HG03520 (cell line): ENCODE data around the gene PILRA.
A peak's percentile ranks its signal among the peaks of the same experiment; 100 is the strongest.
"Not testable (repeated sequence)": the region's sequence is repeated elsewhere in the genome, so short reads cannot be mapped to it uniquely, and the experiment has no call there.

ENCODE experiments used
- ATAC-seq: cut with Tn5 transposase; IDR thresholded peaks from one replicate; pipeline ENCODE4 v1.9.1; 2021; ENCODE audit warnings: mild to moderate bottlenecking, moderate library complexity; ENCODE audit not compliant: unreplicated experiment

Gene PILRA

GRCh38 chr7:100357131-100357561 is 16.1 kb upstream of the PILRA start:
- ATAC-seq = no peak

DNA sequence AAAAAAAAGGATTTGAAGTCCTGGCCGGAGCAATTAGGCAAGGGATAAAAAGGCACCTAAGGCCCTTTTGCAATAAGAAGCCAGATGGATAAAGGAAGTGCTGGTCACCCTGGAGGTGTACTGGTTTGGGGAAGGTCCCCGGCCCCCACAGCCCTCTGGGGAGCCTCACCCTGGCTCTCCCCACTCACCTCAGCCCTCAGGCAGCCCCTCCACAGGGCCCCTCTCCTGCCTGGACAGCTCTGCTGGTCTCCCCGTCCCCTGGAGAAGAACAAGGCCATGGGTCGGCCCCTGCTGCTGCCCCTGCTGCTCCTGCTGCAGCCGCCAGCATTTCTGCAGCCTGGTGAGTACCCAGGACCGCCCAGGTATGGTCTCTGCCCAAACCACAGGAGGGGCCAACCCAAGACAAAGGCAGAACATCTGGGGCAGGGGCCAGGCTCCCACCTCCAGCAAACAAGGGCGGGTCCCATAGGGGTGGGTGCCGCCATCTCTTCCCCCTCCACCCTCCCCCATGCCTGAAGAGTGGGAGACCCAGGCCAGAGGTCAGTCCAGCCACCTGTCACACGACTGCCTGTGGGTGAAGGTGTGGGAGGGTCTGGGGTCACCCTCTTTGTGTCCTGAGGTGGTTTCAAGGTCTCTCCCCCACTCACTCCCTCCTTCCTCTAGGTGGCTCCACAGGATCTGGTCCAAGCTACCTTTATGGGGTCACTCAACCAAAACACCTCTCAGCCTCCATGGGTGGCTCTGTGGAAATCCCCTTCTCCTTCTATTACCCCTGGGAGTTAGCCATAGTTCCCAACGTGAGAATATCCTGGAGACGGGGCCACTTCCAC is 15.0 kb upstream of the PILRA start, which contains the start of gene PILRB:
Gene PILRB, plus strand, starts transcription at position 91 of the 830 bp plus-strand sequence. Its CDS starts 186 bp downstream, at position 277.
- no peak for ATAC-seq

- ATAC-seq = no peak
Measured at GRCh38 chr7:100358857-100359212, 14.5 kb upstream of the PILRA start.

GRCh38 chr7:100360135-100360854 is 13.0 kb upstream of the PILRA start:
- no peak for ATAC-seq

DNA sequence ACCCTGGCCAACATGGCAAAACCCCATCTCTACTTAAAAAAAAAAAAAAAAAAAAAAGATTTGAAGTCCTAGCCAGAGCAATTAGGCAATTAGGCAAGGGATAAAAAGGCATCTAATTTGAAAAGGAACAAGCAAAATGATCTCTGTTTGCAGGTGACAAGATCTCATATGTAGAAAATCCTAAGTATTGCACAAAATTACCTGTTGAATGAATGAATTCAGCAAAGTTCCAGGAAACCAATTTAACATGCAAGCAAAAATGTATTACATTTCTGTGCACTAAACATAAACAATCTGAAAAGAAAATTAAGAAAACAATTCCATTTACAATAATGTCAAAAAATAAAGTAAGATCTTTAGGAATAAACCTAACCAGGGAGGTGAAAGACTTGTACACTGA is 10.2 kb upstream of the PILRA start:
- no peak for ATAC-seq

- ATAC-seq = not testable (repeated sequence)
Measured at GRCh38 chr7:100363797-100364196, 9.5 kb upstream of the PILRA start.

- no peak for ATAC-seq
Measured at GRCh38 chr7:100364480-100364879, 8.8 kb upstream of the PILRA start.

DNA sequence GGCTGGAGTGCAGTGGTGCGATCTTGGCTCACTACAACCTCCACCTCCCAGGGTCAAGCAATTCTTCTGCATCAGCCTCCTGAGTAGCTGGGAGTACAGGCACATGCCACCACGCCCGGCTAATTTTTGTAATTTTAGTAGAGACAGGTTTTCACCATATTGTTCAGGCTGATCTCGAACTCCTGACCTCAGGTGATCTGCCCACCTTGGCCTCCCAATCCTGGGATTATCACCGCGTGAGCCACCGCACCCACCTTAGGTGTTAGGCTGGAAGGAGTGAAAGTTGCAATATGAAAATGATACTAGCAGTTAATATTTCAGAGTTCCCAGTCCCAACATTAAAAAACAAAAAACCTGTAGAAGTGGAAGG is 7.3 kb upstream of the PILRA start:
- not testable (repeated sequence) for ATAC-seq

DNA sequence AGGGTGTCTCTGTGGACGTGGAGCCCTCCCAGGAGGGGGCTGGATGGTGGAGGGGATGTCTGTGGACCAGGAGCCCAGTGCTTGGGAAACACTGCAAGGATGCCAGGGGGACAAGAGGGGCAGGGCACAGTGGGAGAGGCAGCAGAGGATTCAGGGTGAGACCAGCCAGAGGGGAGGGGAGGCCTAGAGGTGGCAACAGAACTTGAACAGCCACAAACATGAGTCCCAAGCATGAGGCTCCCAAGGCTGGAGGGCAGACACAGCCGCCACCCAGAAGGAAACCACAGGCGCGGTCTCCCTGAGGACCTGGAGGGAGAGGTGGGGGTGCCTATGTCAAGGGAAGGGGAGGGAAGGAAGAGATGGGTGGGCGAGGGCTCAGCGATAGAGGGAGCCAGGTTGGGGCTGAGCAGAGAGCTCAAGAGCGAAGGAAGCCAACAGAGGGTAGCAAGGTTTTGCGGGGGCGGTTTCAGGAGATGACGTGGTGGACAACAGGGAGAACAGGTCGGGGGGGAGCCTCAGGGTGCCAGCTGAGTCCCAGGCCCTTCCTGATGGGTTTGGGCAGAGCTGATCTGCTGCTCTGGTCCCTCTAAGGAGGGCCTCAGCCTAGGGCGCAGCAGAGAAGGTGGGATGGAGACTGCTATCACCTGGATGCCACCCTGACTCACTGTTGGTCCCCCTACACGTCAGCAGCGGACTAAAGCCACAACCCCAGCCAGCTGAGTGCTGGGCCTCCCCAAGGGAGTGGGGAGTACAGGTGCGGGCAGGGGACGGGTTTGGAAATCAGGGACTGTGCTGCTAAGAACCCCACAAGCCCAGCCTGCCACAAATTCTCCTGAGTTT is 6.7 kb upstream of the PILRA start:
- no peak for ATAC-seq

GRCh38 chr7:100367251-100367620 is 6.1 kb upstream of the PILRA start:
- no peak for ATAC-seq

GRCh38 chr7:100367676-100368613 is 5.3 kb upstream of the PILRA start:
- ATAC-seq = no peak

- peak; percentile 65 for ATAC-seq
Measured at GRCh38 chr7:100369105-100369504, 4.2 kb upstream of the PILRA start.

DNA sequence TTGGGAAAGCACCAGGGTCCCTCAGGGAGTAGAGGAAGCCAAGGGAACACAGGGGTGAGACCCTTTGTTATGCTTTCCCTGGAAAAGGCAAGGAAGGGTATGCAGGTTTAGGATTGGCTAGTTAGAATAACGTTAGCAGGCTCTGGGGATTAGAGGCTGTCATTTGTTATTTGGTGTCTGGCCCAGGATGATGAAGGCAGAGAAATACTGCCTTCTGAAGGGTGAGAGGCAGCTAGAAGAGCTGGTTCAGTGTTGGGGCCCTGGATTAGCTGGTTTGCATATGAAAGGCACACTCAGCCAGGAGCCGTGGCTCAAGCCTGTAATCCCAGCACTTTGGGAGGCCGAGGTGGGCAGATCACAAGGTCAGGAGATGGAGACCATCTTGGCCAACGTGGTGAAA is 3.0 kb upstream of the PILRA start:
- ATAC-seq = no peak

DNA sequence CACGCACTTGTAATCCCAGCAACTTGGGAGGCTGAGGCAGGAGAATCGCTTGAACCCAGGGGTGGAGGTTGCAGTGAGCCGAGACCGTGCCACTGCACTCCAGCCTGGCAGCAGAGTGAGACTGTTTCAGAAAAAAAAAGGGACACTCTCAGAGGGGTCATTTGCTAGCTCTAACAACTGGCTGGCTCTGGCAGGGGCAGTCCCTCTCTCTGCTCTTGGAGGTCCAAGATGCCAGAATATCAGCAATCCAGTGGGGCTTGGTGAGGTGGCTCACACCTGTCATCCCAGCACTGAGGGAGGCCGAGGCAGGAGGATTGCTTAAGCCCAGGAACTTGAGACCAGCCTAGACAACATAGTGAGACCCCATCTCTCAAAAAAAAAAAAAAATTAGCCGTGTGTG is 2.5 kb upstream of the PILRA start:
- no peak for ATAC-seq

DNA sequence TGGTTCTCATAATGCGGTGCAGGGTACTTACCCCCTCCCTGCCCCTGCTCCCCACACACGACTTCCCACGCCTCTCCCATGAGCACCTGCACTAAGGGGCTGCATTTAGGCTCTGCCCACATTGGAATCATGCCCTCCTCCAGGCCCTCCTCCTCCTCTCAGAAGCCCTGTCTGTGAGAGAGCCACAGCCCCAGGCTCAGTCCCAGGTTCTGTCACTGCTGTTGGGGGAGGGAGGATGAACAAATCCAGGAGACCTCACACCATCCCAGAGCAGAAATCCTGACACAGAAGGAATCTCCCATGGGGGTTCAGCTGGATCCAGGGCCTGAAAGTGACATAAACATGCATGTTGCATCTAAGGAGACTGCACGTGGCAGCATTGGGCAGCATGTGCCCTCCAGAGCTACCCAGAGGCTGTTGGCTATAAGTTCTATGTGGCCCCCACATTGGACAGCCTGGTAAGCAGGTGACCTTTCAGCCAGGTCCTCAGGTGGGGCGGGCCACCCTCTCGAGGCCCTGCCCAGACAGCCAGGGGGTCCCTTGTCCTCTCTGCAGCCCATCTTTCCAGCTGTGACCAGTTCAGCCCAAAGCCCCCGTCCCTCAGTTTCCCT is 1.6 kb upstream of the PILRA start:
- no peak for ATAC-seq

- ATAC-seq = no peak
Measured at GRCh38 chr7:100372256-100372655, 1.0 kb upstream of the PILRA start.

DNA sequence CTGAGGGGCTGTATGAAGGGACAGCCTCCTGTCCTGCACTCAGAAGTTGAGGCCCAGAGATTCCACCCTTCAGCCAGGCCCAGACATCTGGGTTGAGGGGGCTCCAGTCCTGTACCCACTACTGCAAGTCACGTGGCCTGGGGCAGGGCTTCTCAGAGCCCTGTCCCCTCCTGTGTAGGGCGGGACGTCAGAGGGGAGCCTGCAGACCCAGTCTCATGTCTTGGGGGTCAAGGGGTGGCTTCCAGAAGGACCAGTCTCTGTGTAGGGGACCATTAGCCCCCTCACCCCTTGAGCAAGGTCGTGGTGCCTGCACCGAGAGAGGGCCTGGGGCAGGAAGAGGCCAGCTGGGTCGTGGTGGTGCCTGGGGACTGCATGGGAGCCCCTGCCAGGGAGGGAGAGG is 593 bp upstream of the PILRA start:
- ATAC-seq = no peak

DNA sequence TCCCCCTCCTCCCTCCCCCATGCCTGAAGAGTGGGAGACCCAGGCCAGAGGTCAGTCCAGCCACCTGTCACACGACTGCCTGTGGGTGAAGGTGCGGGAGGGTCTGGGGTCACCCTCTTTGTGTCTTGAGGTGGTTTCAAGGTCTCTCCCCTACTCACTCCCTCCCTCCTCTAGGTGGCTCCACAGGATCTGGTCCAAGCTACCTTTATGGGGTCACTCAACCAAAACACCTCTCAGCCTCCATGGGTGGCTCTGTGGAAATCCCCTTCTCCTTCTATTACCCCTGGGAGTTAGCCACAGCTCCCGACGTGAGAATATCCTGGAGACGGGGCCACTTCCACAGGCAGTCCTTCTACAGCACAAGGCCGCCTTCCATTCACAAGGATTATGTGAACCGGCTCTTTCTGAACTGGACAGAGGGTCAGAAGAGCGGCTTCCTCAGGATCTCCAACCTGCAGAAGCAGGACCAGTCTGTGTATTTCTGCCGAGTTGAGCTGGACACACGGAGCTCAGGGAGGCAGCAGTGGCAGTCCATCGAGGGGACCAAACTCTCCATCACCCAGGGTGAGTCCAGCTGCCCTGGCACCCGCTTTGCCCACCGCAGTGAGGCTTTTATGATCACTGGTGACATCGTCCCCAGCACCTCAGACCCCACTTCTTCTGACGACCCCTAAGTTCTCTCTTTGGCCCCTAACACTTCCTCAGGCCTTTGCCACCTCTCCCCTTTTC is 747 bp downstream of the PILRA start:
- ATAC-seq = not testable (repeated sequence)

GRCh38 chr7:100374601-100375000 is 1.3 kb downstream of the PILRA start:
- ATAC-seq = no peak
